AG04450 (cell line): ENCODE measurements around the gene VRTN. TPM values are rescaled to one million over a fixed set of nuclear protein-coding genes. Genes with fewer than 3 reads are reported as not detected.

Experiments used
- CTCF ChIA-PET: fragments of 300-600, 350-600 bp; formaldehyde crosslinking; extraction: SDS; loops from one replicate; lab custom pipeline; 2022; ENCODE audit warnings: antibody characterized with exemption, inconsistent platforms; lab: Charles Lee
- POLR2A ChIA-PET: fragments of 350-600 bp; formaldehyde crosslinking; extraction: SDS; loops from one replicate; lab custom pipeline; 2021; ENCODE audit warnings: antibody characterized with exemption, inconsistent platforms; lab: Yijun Ruan, JAX
- DNase-seq: peaks from one replicate; pipeline ENCODE4 v3.0.0-alpha.2; 2011; ENCODE audit warnings: low read depth, low spot score
- H3K27ac ChIP-seq: one replicate; pipeline ENCODE4 v1.5.1; 2012; ENCODE audit warnings: low read depth, low read length, control low read depth
- H3K27me3 ChIP-seq: one replicate; pipeline ENCODE4 v1.6.0; 2012; ENCODE audit warnings: low read length; ENCODE audit not compliant: control insufficient read depth, insufficient read depth
- H3K4me3 ChIP-seq: 2 replicates; pipeline ENCODE4 v1.5.1; 2011; ENCODE audit warnings: mild to moderate bottlenecking, low read depth, low read length, control low read depth
- H3K9me3 ChIP-seq: 2 replicates; pipeline ENCODE4 v1.5.1; 2012; ENCODE audit warnings: low read length; ENCODE audit not compliant: control insufficient read depth, insufficient read depth
- CTCF ChIP-seq: IDR thresholded peaks from 2 replicates; pipeline ENCODE4 v1.5.1; 2011; ENCODE audit warnings: low read depth, low read length, control low read depth, inconsistent platforms
- polyA plus RNA-seq: library from polyadenylated mRNA; depleted of rRNA; stranded (reverse); fragments of >200 nt; gene quantifications from 2 replicates; pipeline ENCODE4 v1.2.3, GENCODE V29; 2011

Gene VRTN
- polyA plus RNA-seq, 1 experiment: not detected

- no peak for DNase-seq
- H3K27me3 ChIP-seq: peaks cover 45% of the 10 kb centered on the region
- ChIA-PET POLR2A (no interaction called here), CTCF (no interaction called here)
- no peak for TF ChIP-seq CTCF
- H3K27ac ChIP-seq: no peak overlapping the region
- H3K4me3 ChIP-seq: no peak overlapping the region
- no peaks in the 10 kb centered on the region for H3K9me3 ChIP-seq
Measured at GRCh38 chr14:74391479-74391878, 43.2 kb downstream of the VRTN start.

GRCh38 chr14:74392616-74393570, 44.6 kb downstream of the VRTN start:
- H3K9me3 ChIP-seq: no peaks in the 10 kb centered on the region
- peaks cover 40% of the 10 kb centered on the region for H3K27me3 ChIP-seq
- CTCF ChIA-PET: no interaction called here
- no peak for DNase-seq
- TF ChIP-seq CTCF: no peak
- H3K4me3 ChIP-seq: no peak overlapping the region
- POLR2A ChIA-PET: no interaction called here
- H3K27ac ChIP-seq: no peak overlapping the region

- ChIA-PET CTCF (no interaction called here), POLR2A (no interaction called here)
- Histone ChIP-seq H3K27ac (no peak overlapping the region), H3K9me3 (no peaks in the 10 kb centered on the region), H3K27me3 (peaks cover 49% of the 10 kb centered on the region), H3K4me3 (no peak overlapping the region)
- no peak for DNase-seq
- no peak for TF ChIP-seq CTCF
Measured at GRCh38 chr14:74394549-74394948, 46.3 kb downstream of the VRTN start.

GRCh38 chr14:74395094-74395493, 46.8 kb downstream of the VRTN start:
- Histone ChIP-seq H3K27me3 (peaks cover 50% of the 10 kb centered on the region), H3K4me3 (no peak overlapping the region), H3K27ac (no peak overlapping the region), H3K9me3 (no peaks in the 10 kb centered on the region)
- ChIA-PET CTCF (no interaction called here), POLR2A (no interaction called here)
- TF ChIP-seq CTCF: no peak
- no peak for DNase-seq

GRCh38 chr14:74400031-74400685, 51.9 kb downstream of the VRTN start:
- DNase-seq: no peak
- Histone ChIP-seq H3K4me3 (no peak overlapping the region), H3K9me3 (no peaks in the 10 kb centered on the region; the same call in 1 of the 2 replicates), H3K27ac (no peak overlapping the region), H3K27me3 (peaks cover 54% of the 10 kb centered on the region)
- ChIA-PET CTCF (no interaction called here), POLR2A (interaction anchor here (0.7 kb wide), 1 partner anchor 335 kb away, joined by 4 read pairs; no protein-coding TSS in a partner anchor)
- TF ChIP-seq CTCF: peak; percentile 28; the same call in 1 of the 2 replicates
